NCI-H2081 (cell line): Measurements from ENCODE around the gene NUF2.
"Not testable (repeated sequence)": the region's sequence is repeated elsewhere in the genome, so short reads cannot be mapped to it uniquely, and the experiment has no call there.

ENCODE experiments used
- DNase-seq, 2 experiments: peaks; one replicate each; lab custom pipeline; 2025; lab: John Stamatoyannopoulos, UW

NUF2 gene

GRCh38 chr1:163335216-163335615, 13.5 kb downstream of the NUF2 start:
- no peak for DNase-seq

- no peak for DNase-seq
Observed at GRCh38 chr1:163337631-163338030, 15.9 kb downstream of the NUF2 start.

- no peak for DNase-seq
Observed at GRCh38 chr1:163346326-163346870, 24.6 kb downstream of the NUF2 start.

DNA sequence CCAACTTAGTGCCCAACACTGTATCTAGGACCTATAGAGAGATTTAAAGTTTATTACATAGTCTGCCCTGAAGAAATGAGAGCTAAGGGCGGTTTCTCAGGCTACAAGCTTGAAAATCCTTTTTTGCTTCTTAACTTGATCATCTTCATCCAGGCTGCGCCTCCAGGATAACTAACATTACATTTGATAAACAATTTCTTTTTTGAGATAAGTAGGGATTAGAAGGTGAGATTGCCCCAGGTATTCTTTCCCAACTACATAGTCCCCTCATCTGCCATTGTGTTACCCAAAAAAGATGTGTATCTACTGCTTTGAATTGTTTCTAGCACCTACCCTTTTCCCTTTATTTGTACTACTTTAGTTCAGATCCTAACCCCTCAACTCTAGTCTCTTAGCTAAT, 25.4 kb downstream of the NUF2 start:
- DNase-seq, result no peak

DNA sequence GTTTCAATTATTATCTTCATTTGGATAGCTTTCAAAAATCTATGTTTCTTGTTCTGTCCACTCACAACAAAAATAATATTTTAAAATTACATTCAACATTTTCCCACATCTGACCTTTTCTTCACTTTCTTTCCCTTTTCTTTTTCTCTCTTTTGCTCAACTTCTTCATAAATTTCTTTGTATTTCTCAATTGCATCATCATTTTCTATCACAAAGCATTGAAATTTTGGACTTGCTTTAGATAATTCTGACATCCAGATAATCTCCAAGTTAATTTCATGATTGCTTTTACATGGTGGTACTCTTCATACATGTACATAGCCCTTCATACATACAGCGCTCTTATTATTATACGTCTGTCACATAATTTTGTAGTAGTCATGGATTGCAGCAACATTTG, 30.2 kb downstream of the NUF2 start:
- no peak for DNase-seq

DNA sequence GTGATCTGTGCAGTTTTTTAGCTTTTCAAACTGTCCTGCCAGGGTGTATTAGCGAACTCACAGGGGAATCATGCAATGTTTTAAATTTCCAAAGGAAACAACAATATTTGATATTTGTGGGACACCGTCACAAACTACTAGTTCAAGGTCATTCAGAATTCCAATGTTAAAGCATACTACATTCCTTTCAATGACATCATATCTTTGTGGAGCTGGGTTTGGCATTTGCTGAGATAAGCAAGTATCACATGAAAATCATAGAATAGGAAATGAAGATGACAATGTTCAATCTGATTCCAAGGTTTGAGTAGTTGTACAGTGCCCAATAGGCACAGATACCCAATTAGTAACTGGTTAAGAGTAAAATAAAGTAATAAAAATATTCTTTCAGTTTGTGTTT, 35.6 kb downstream of the NUF2 start:
- no peak for DNase-seq

GRCh38 chr1:163358172-163358571, 36.4 kb downstream of the NUF2 start:
- not testable (repeated sequence) for DNase-seq

DNA sequence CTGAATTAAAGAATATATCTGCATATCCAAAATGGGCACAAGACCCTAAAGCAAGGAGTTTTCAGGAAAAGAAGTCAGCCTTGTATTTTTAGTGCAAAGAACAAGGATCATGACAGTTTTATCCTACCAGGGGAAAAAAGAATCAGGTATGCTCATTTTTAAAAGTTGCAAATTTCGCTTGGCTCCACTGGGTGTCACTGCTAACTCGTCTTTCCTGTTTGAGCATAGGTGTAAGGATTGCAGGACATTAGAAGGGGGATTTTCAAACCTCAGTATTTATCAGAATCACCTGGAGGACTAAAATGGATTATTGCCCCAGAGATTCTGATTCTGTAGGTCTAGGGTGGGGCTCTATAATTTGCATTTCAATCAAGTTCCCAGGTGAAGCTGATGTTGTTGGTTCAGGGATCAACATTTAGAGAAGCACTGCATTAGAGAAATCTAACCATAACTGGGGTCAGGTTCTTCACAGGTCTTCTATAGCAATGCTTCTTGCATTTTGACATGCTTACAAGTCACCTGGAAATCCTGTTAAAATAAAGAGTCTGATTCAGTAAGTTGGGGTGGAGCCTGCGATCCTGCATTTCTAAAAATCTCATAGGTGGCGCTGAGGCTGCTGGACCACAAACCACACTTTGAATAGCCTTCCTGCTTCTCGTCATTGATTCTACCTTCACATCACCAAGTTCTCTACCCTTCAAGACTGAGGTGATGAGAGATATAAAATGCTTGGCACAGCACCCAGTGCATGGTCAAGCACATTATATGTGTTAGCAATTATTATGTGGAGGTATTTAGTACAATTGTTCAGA, 39.6 kb downstream of the NUF2 start:
- DNase-seq, result peak; percentile 86 to 93

DNA sequence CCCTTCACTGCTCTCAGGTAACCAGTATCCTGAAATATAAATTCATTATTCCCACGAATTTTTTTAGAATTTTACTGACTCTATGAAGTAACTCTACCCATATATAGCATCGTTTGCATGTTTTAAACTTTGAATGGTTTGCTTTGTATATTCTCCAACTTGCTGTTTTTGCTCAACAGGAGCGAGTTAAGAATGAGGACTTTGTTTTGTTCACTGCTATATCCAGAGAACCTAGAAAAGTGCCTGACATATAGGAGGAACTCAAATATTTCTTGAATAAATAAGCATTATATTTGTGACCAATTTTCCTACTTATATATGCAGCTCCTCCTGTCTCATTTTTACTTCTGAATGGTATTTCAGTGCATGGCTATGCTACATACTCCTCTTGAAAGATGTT, 43.4 kb downstream of the NUF2 start:
- DNase-seq, result no peak

- no peak for DNase-seq
Observed at GRCh38 chr1:163366555-163366954, 44.8 kb downstream of the NUF2 start.

DNA sequence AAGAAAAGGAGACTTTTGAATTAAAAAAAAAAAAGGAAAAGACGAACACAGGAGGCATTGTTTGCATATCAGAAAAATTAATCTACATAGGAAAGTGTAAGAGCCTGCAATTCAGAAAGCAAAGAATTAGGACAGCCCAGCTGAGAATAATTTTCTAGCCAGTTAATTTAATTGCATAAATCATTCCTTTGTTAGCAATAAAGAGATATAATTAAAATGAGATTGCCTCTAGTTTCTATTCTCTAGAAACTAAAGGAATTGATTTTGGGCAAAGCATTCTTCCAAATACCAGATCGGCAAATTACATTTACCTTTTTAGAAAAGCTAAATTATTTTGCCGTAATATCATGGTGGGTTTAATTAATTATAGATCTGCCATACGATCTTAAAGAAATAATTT, 46.0 kb downstream of the NUF2 start:
- DNase-seq, result peak in 1 of 2 experiments; percentile 32

DNA sequence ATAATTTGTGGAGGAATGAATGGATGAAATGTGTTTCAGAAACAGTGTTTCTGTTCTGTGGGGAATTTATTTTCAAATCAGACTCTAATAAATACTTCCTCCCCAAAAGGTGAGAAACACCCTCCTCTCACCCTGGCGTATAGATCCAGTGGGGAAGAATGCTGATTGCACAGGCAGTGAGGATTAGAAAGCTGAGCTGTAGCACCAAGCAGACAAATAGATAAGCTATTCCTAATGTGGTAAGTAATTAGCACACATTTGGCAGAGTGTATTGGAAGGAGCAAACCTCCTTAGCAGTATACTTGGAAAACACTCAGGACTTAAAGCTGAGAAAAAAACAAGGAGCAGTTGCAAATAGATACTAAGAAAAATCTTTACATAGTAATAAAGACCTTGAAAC, 50.8 kb downstream of the NUF2 start:
- no peak for DNase-seq

DNA sequence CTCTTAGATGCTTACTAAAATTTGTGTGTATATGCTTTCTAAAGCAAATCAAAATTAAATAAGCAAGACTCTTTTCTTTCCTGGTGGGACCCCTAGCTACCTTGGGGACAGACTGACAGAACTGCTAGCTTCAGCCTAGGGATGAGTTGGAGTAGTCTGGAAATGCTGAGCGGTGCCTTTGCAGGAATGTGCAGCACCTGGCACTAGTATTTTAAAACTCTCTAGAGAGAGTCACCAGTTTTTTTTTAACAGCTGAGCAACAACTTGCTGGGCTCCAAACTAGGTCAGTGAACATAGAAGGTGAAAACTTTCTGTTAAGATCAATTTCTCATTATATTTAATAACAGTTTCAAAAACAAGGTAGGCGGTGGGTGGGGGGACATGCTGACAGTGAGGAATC, 56.8 kb downstream of the NUF2 start:
- no peak for DNase-seq

GRCh38 chr1:163379801-163380200, 58.0 kb downstream of the NUF2 start:
- no peak for DNase-seq

DNA sequence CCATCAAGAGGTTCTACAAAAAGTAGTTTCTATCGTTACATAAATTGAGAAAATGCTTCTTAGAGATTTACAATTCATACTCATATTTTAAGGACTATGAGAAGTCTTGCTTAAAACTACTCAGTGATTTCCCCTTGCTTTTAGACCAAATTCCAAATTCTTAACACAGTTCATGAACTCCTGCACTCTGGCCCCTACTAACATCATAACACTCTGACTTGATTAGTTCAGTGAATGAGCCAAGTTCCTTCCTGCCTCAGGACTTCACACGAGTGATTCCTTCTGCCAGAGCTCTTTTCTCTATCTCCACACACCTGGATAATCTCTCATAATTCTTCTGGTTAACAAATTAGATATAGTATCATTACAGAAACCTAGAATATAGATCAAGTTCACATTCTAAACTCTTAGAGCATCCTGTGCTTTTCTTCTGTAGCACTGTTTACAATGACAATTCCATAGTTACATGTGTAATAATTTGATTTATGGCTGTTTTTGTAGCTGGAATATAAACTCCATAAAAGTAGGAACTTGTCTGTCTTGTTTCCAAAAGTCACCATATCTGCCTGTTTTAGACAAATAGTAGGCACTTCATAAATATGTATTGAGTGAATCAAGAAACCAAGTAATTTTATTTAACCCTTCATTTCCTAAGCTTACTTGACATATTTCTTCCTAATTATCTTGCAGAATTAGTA, 59.9 kb downstream of the NUF2 start:
- no peak for DNase-seq

- no peak for DNase-seq
Observed at GRCh38 chr1:163382395-163382794, 60.6 kb downstream of the NUF2 start.

- DNase-seq, result no peak
Observed at GRCh38 chr1:163387146-163387545, 65.4 kb downstream of the NUF2 start.

GRCh38 chr1:163388970-163389369, 67.2 kb downstream of the NUF2 start:
- DNase-seq, result no peak

DNA sequence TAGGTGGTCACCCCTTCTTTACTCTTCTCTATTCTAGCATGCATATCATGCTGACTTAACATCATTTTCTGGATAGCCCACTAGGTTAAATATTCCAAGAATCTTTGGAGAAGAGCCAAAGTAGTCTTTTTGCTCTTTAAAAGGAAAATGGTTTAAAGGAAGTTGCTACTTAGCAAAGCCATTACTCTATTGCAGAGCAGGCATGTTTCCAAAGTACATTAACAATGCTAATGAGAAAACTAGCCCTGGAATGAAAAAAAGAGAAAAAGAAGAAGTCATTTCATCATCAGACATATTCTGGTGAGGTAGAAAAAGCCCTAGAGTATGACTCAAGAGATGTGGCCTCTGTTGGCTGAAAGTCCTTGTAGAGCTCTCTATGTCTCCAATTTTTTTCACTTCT, 74.0 kb downstream of the NUF2 start:
- DNase-seq, result peak in 1 of 2 experiments; percentile 51

GRCh38 chr1:163397451-163398200, 75.9 kb downstream of the NUF2 start:
- DNase-seq, result no peak

DNA sequence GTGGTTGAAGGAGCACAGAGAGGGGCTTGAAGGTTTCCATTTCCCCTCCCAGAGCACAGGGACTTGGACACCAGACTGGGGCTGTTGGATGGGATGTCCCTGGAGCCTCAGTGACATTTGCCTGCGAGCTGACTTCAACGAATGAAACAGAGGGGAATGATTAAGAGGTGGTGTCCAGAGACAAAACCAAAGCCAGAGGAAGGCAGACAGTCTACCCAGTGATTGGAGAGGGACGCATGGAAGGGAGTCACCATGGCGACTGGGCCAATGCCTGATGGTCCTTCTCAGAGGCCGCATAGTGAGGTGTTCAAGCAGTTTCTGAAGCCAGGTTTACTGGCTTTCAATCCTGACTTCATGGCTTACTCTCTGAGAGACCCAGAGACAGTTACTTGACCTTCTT, 77.2 kb downstream of the NUF2 start:
- DNase-seq, result peak in 1 of 2 experiments; percentile 50

DNA sequence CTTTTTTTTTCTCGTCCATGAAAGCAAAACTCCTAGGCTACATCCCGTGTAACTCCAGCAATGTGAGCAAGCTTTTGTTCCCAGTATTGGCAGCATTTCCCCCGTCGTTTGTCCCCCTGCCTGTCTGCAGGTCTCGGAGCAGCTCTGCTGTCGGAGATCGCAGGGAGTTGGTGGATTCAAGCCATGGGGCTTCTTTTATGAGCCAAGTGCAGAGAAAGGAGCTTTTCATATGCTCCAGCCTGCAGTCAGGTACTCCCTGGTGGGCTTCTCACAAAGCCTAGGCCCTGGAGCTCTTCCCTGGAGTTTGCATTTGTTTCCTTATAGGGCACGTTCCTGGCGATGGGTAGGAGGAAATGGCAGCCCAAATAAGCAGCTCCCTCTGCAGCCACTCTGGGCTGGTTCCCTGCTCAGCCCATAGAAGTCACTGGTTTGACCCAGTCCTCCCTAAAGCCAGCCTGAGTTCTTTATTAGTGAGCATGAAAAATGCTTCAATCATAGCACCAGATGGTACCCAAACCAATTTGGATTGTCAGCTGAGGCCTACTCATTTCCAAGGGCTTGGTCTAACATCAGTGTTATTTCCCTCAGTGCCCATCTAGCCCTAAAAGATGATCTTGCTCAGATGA, 78.3 kb downstream of the NUF2 start:
- peak; percentile 97 to 99 for DNase-seq
